Aorta (tissue), 5 donors: ENCODE data around the gene RAB40B. TPM values are rescaled to one million over a fixed set of nuclear protein-coding genes. Genes with fewer than 3 reads are reported as not detected.
A peak's percentile ranks its signal among the peaks of the same experiment; 100 is the strongest.

Experiments
- ATAC-seq: fragments of 200-7000 bp; cut with Tn5 transposase; one replicate; pipeline ENCODE4 v1.9.1; 2022; ENCODE audit warnings: moderate library complexity; ENCODE audit not compliant: low FRiP score
- DNase-seq, 2 donors: peaks; one replicate each; pipeline ENCODE4 v3.0.0-alpha.2; 2020
- H3K27ac ChIP-seq, 2 donors: one replicate each; pipeline ENCODE4 v1.5.1; 2013; ENCODE audit warnings: low read length in 2 of 2, mild to moderate bottlenecking in 2 of 2, moderate library complexity in 2 of 2, control low read depth in 1 of 2, inconsistent platforms in 1 of 2, low read depth in 1 of 2
- H3K27me3 ChIP-seq, 2 donors: one replicate each; pipeline ENCODE4 v1.6.1; 2013; ENCODE audit warnings: control low read depth in 1 of 2, low read length in 1 of 2, mild to moderate bottlenecking in 1 of 2, moderate library complexity in 1 of 2; ENCODE audit not compliant: insufficient read depth in 2 of 2, control insufficient read depth in 1 of 2
- H3K36me3 ChIP-seq, 2 donors: one replicate each; pipeline ENCODE4 v1.6.1; 2013; ENCODE audit warnings: control low read depth in 1 of 2, low read length in 1 of 2, mild to moderate bottlenecking in 1 of 2; ENCODE audit not compliant: insufficient read depth in 2 of 2, control insufficient read depth in 1 of 2
- H3K4me1 ChIP-seq, 2 donors: one replicate each; pipeline ENCODE4 v1.6.1; 2013; ENCODE audit warnings: low read length in 2 of 2, control low read depth in 1 of 2, mild to moderate bottlenecking in 1 of 2, moderate library complexity in 1 of 2; ENCODE audit not compliant: insufficient read depth in 2 of 2, control insufficient read depth in 1 of 2
- H3K4me3 ChIP-seq, 2 donors: one replicate each; pipeline ENCODE4 v1.5.1; 2013; ENCODE audit warnings: low read length in 2 of 2, control low read depth in 1 of 2, mild to moderate bottlenecking in 1 of 2
- H3K9me3 ChIP-seq: one replicate; pipeline ENCODE4 v1.6.1; 2013; ENCODE audit warnings: mild to moderate bottlenecking, low read length; ENCODE audit not compliant: control insufficient read depth
- WGBS, 2 donors: extraction: QIAGEN DNeasy Blood & Tissue Kit; methylation state at CpG; one replicate each; pipeline ENCODE4 v1.1.7; 2013; 5-methylcytosine and 5-hydroxymethylcytosine counted together
- intact Hi-C, 2 donors: fragments of 100-400 bp; cut with DNase I; formaldehyde crosslinking; loops; one replicate each; pipeline versions ENCODE4 v1.14.2 to v1.15.0; 2022
- polyA plus RNA-seq, 2 donors: library from polyadenylated mRNA; stranded (reverse); fragments of 200-250 nt; gene quantifications; one replicate each; pipeline ENCODE4 v1.2.3, GENCODE V29; 2013
- total RNA-seq, 2 donors: library from RNA; stranded (reverse); fragmentation: NEBNext Ultra II Directional; extraction: Animal tissue kit (Norgen Biotek cat#: 25700); gene quantifications; one replicate each; pipeline ENCODE4 v1.2.1, GENCODE V29; 2021
- donor health status: healthy with polysubstance abuse.
- donor health status: Bipolar disorder and iron deficiency.
- donor health status: DM: no; HTN: no; CAD: no.
- donor health status: DM: no; HTN: no; CAD: no.
- donor health status: DM: yes; HTN: yes; CAD: no.

Gene RAB40B
- total and polyA plus RNA-seq, 4 donors = 4.5 to 19.5 (median 11.2) TPM

DNA sequence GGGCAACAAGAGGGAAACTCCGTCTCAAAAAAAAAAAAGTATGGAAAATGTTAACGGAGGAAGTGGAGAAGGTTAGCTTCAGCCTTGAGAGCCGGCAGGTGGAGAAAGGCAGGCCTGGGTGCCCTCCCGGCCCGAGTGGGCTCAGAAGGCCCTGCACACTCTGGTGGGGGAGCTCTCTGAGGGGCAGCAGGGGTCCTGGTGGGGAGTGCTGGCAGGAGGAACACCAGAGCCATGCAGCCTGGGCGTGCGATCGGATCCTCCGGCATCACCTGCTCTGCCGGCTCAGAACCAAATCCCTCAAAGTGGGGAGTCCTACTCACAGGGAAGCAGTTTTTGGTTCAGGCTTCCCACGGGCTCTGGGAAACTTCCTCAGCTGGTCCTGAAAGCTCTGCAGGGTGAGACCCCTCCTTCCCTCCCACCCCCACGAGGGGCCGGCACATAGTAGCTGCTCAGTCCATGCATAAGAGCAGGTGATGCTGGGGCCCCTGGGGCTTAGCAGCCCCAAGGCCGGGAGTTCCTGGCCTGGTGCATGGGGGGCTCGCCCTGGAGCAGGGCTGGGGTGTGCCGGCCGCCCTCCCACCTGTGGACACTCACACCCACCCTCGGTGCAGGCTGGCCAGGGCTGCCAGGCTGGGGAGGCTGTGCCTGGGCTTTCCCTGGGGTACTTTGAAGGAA, 38.1 kb upstream of the RAB40B start:
- H3K4me1 ChIP-seq = no peaks in the 10 kb centered on the region
- no peaks in the 10 kb centered on the region for H3K9me3 ChIP-seq
- H3K4me3 ChIP-seq = no peak overlapping the region
- intact Hi-C loops = loop anchor here in 1 of 2 donors (2.0 kb wide), 1 partner anchor 14 kb away; no protein-coding TSS in a partner anchor
- peaks cover 0 to 2% of the 10 kb centered on the region in 2 donors for H3K36me3 ChIP-seq
- H3K27me3 ChIP-seq = no peaks in the 10 kb centered on the region
- ATAC-seq (peak; percentile 43), DNase-seq (no peak)
- H3K27ac ChIP-seq = no peak overlapping the region
- 86 to 87% methylated on average over 18 of the region's 18 CpGs for WGBS, 2 donors

DNA sequence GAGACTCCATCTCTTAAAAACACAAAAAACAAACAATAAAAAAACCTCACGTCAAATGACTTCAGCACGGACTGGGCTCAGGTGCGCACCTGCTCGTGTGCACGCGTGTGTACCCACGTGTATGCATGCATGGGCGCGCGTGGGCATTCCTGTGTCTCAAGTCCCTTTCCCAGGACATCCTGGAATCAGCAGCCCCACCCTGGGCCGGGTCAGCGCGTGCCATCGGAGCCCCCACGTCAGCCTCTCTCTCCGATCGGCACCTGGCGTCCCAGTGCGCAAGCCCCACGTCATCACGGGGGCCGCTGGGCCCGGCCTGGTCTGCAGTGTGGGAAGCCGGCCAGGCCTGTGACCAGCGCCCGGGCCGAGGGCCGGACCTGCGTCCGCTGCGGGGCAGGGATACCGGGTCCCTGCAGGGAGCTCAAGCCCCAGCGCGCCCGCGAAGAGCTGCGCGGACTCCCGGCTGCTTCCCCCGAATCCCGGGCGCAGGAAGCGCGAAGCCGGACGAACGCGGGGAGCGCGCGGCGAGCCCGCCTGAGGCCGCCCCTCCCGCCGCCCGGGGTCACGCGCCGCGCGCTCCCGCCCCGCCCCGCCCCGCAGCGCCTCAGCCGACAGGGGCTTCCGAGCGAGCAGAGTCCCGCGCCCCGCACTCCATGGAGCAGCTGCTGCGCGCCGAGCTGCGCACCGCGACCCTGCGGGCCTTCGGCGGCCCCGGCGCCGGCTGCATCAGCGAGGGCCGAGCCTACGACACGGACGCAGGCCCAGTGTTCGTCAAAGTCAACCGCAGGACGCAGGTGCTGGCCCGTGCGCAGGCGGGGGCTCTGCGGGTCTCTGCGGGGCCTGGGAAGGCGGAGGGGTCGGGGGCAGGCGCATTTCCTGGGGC, 36.7 kb upstream of the RAB40B start, which contains the start of gene FN3K:
Gene FN3K (plus strand): TSS at position 629 of the 880 bp plus-strand sequence. CDS start 22 bp downstream, at position 651.
- Histone ChIP-seq H3K27ac (peak within 1 kb of the TSS in 1 of 2 donors; percentile 62), H3K36me3 (no peaks in the 10 kb centered on the region), H3K4me3 (peak within 1 kb of the TSS; percentile 74 to 92), H3K9me3 (no peaks in the 10 kb centered on the region), H3K4me1 (no peaks in the 10 kb centered on the region), H3K27me3 (no peaks in the 10 kb centered on the region)
- WGBS, 2 donors = 2 to 3% methylated on average over 83 to 101 of the region's 101 CpGs
- intact Hi-C loops = loop anchor here in 1 of 2 donors (2.0 kb wide), 1 partner anchor 16 kb away; no protein-coding TSS in a partner anchor
- ATAC-seq (peak; percentile 78), DNase-seq (peak; percentile 77 to 88)

DNA sequence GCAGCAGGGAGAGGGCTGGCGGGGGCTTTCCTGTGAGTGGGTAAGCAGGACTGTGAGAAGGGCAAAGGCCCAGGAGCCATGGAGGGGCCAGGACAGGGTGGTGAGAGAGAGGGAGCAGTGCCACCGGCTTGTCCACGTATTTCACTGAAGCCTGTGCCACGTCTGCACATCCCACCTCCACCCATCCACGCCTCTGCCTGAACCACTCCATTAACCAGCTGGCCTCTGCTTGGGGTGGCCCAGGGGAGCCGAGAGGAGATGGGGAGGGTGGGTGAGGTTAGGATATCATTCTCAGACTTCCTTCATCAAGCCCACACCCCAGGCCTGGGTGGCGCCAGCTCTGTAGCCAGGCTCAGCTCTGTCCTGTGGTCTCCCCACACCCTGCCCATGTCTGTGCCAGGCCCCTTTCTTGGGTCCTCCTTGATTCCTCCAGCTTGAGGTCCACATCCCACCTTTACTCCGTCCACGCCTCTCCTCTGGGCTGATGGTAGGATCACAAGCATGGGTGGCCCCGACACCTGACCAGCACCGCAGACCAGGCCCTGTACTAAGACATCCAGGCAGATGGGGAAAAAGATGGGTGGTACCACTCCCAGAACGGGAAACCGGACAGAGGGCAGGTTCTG, 33.7 kb upstream of the RAB40B start:
- no peak overlapping the region for H3K4me3 ChIP-seq
- intact Hi-C loops = no loop called here
- H3K27ac ChIP-seq = no peak overlapping the region
- H3K4me1 ChIP-seq = no peaks in the 10 kb centered on the region
- ATAC-seq (no peak), DNase-seq (no peak)
- no peaks in the 10 kb centered on the region for H3K27me3 ChIP-seq
- WGBS, 2 donors = 91 to 95% methylated on average over 13 of the region's 13 CpGs
- peaks cover 0 to 3% of the 10 kb centered on the region in 2 donors for H3K36me3 ChIP-seq
- H3K9me3 ChIP-seq = no peaks in the 10 kb centered on the region

DNA sequence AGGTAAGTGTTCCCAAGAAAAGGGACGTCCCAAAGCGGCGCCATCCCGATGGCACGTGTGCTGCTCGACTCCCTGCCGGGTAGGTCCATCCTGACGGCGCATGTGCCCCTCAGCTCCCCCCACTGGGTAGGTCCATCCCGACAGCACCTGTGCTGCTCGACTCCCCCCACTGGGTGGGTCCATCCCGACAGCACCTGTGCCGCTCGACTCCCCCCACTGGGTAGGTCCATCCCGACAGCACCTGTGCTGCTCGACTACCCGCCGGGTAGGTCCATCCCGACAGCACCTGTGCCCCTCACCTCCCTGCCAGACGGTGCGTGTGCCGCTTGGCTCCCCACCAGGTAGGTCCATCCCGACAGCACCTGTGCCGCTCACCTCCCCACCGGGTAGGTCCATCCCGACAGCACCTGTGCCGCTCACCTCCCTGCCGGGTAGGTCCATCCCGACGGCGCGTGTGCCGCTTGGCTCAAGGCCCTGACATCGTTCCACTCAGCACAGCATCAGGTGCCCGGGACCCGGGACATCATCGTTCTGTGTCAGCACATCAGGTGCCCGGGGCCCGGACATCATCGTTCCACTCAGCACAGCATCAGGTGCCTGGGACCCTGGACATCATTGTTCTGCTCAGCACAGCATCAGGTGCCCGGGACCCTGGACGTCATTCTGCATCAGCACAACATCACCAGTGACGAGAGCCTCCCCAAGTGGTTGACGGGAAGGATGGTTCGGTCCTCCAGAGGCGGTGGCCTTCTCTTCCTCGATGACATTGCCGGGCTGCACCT, 31.2 kb upstream of the RAB40B start:
- H3K27ac ChIP-seq = no peak overlapping the region
- no peaks in the 10 kb centered on the region for H3K4me1 ChIP-seq
- H3K9me3 ChIP-seq = no peaks in the 10 kb centered on the region
- H3K27me3 ChIP-seq = no peaks in the 10 kb centered on the region
- no peak overlapping the region for H3K4me3 ChIP-seq
- no peak for DNase-seq
- 88% methylated on average over 48 of the region's 48 CpGs for WGBS, 2 donors
- peak; percentile 23 for ATAC-seq
- H3K36me3 ChIP-seq = peaks cover 0 to 4% of the 10 kb centered on the region in 2 donors
- intact Hi-C loops = no loop called here

DNA sequence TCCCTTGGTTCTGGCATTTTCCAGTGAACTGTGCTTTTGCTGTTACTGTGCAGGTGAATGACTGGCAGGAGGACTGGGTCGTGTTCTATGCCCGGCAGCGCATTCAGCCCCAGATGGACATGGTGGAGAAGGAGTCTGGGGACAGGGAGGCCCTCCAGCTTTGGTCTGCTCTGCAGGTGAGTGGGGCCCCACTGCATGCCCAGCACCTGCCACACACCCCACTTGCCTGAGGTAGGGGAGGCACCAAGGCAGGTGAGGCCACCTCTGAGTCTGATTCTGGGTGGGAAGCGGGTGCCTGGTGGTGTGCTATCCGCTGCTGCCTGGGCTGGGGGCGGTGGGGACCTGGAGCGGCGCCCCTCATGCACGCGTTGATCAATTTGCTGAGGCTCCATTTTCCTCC, 27.9 kb upstream of the RAB40B start:
- intact Hi-C loops = no loop called here
- H3K36me3 ChIP-seq = peaks cover 0 to 4% of the 10 kb centered on the region in 2 donors
- 98% methylated on average over 10 of the region's 10 CpGs for WGBS, 2 donors
- H3K4me3 ChIP-seq = no peak overlapping the region
- no peak for ATAC-seq
- no peak overlapping the region for H3K27ac ChIP-seq
- H3K9me3 ChIP-seq = no peaks in the 10 kb centered on the region
- no peak for DNase-seq
- H3K4me1 ChIP-seq = no peaks in the 10 kb centered on the region
- H3K27me3 ChIP-seq = no peaks in the 10 kb centered on the region

DNA sequence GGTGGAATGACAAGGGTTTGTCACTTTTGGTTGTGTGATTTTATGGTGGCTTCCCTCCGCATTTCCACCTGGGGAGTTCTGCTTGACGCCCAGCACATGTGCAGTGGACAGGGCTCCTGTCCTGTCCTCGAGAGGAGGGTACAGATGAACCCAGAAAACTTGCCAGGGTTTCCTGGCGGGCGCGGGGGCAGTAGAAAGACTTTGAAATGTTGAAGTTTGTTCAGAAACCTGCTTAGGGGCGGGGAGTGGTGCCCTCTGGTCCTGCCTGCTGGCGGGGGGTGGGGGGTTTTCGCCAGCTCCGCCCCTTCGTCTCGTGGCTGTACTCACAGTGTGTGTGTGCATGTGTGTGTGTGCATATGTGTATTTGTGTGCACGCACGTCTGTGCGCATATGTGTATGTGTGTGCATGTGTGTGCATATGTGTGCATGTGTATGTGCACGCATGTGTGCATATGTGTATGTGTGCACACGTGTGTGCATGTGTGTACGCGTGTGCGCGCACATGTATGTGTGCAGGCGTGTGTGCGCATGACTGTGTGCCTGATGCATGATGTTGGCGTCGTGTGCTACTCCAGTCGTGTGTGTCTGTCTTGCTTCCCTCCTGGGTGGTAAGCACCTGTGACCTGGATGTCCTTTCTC, 24.8 kb upstream of the RAB40B start:
- Histone ChIP-seq H3K4me3 (no peak overlapping the region), H3K36me3 (peaks cover 0 to 4% of the 10 kb centered on the region in 2 donors), H3K27ac (no peak overlapping the region), H3K9me3 (no peaks in the 10 kb centered on the region), H3K27me3 (no peaks in the 10 kb centered on the region), H3K4me1 (no peaks in the 10 kb centered on the region)
- ATAC-seq (no peak), DNase-seq (no peak)
- intact Hi-C loops = no loop called here
- WGBS, 2 donors = 85 to 90% methylated on average over 26 of the region's 26 CpGs

DNA sequence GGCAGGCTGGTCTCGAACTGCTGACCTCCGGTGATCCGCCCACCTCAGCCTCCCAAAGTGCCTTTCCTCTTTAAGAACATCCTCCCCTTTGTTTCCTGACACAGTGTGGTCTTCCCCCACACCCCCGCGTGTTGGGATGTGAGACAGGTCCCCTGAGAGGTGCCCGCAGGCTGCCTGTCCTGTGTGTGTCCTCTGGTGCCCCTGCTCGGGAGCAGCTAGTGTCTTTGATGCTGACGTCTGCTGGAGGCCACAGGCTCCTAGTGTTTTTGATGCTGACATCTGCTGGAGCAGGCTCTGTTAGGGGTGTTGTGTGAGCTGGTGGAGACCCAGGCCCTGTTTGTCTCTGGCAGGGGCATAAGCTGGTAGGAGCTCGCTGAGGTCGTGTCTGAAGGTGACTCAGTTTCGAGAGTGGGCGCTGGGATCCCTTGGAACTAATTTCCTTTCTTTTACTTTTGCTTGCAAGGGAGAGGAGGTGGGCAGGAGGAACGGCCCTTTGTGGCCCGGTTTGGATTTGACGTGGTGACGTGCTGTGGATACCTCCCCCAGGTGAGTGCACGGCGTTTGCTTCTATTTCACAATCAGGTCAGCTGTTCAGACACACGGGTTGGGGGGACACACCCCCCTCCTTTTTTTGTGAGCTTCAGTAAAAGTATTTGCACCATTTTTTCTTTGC, 24.0 kb upstream of the RAB40B start:
- WGBS, 2 donors = 85 to 86% methylated on average over 19 of the region's 19 CpGs
- no peaks in the 10 kb centered on the region for H3K4me1 ChIP-seq
- peaks cover 0 to 4% of the 10 kb centered on the region in 2 donors for H3K36me3 ChIP-seq
- H3K9me3 ChIP-seq = no peaks in the 10 kb centered on the region
- no peaks in the 10 kb centered on the region for H3K27me3 ChIP-seq
- intact Hi-C loops = no loop called here
- H3K4me3 ChIP-seq = no peak overlapping the region
- H3K27ac ChIP-seq = no peak overlapping the region
- DNase-seq (no peak), ATAC-seq (no peak)
